A549 (cell line): ENCODE results near the gene MEST. TPM values are rescaled to one million over a fixed set of nuclear protein-coding genes. Genes with fewer than 3 reads are reported as not detected.

Experiments used
- TFCP2L1 ChIP-seq: fragments of 250-450 bp; sonication (Bioruptor Pico); IDR thresholded peaks from 2 replicates; pipeline ENCODE4 v1.5.0; 2021; ENCODE audit warnings: mild to moderate bottlenecking
- polyA plus RNA-seq, 4 experiments: library from polyadenylated mRNA; depleted of rRNA in 3 of 4; stranded (reverse); fragments of >200 nt; fragmentation: RNase III in 1 of 4; extraction: RNeasy Plus Mini Kit Qiagen cat#74134 plus additional on column Dnase treatment in 1 of 4; gene quantifications; 2 replicates in 3 of 4; 3 replicates in 1 of 4; pipeline ENCODE4 v1.2.3, GENCODE V29; 2011 to 2017
- small RNA-seq, 6 experiments: library from RNA; depleted of rRNA; stranded (forward); fragments of <200 nt; gene quantifications; one replicate each; pipeline ENCODE3, GENCODE V24; 2012
- TF ChIP-seq, protein P1 (sequence below): IDR thresholded peaks from 2 replicates; pipeline ENCODE4 v1.6.1; 2012; ENCODE audit warnings: low read depth, borderline replicate concordance

MEST gene
- polyA plus RNA-seq, 2 of the 4 experiments (the other 2 are of a cell fraction), result 31.2 to 85.1 TPM

DNA sequence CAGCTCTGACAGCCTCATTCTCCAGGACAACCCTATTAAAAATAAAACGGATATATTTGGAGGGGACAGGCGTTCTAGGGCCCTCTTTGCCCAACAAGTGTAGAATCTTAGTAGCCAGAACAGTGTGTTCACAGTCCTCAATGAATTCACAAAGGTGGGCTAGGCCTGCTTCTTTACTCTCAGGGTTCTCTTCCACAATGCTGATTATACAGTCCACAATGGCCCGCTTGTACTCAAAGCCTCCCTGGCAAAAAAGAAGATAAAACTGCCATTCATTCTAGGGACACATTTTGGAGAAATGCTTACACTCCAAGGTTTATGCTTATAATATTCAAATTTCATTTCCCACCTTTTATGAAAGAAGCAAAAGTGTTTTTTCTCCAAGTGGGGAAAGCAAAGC is 62.6 kb downstream of the MEST start (continued):
- TF ChIP-seq, protein P1, sequence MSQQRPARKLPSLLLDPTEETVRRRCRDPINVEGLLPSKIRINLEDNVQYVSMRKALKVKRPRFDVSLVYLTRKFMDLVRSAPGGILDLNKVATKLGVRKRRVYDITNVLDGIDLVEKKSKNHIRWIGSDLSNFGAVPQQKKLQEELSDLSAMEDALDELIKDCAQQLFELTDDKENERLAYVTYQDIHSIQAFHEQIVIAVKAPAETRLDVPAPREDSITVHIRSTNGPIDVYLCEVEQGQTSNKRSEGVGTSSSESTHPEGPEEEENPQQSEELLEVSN, result no peak
- TF ChIP-seq TFCP2L1 (CRISPR knock-in tag), result no peak

Small RNA genes within 50 kb of the gene (small RNA-seq; reads per million reads assigned to genes)
- 0 reads per million in 6 experiments for gene MIR335
- 0 reads per million in 6 experiments for gene RF02148
- 0 reads per million in 6 experiments for gene RF02149
- 0 reads per million in 6 experiments for gene RF02150

Other genes with a start within 250 kb of the MEST start
- gene CPA2, start 225.2 kb upstream of the MEST start, polyA plus RNA-seq (2011; rRNA removed), result not detected in 2 replicates
- not detected in 3 replicates for gene CPA2, start 225.2 kb upstream of the MEST start, polyA plus RNA-seq (2017; fragmentation: RNase III; extraction: RNeasy Plus Mini Kit Qiagen cat#74134 plus additional on column Dnase treatment)
- gene CPA4, start 198.9 kb upstream of the MEST start, polyA plus RNA-seq (2011; rRNA removed), result 0.87 and 1.0 TPM in 2 replicates
- gene CPA4, start 198.9 kb upstream of the MEST start, polyA plus RNA-seq (2017; fragmentation: RNase III; extraction: RNeasy Plus Mini Kit Qiagen cat#74134 plus additional on column Dnase treatment), result 7.5 to 15.0 TPM (median 7.7 TPM) in 3 replicates
- gene CPA5, start 147.3 kb upstream of the MEST start, polyA plus RNA-seq (2011; rRNA removed), result not detected in 2 replicates
- not detected in 3 replicates for gene CPA5, start 147.3 kb upstream of the MEST start, polyA plus RNA-seq (2017; fragmentation: RNase III; extraction: RNeasy Plus Mini Kit Qiagen cat#74134 plus additional on column Dnase treatment)
- gene CPA1, start 111.6 kb upstream of the MEST start, polyA plus RNA-seq (2011; rRNA removed), result not detected in 2 replicates
- gene CPA1, start 111.6 kb upstream of the MEST start, polyA plus RNA-seq (2017; fragmentation: RNase III; extraction: RNeasy Plus Mini Kit Qiagen cat#74134 plus additional on column Dnase treatment), result not detected in 3 replicates
- 21.4 and 23.1 TPM in 2 replicates for gene CEP41, start 51.1 kb upstream of the MEST start, polyA plus RNA-seq (2011; rRNA removed)
- 12.8 to 13.1 TPM (median 13.0 TPM) in 3 replicates for gene CEP41, start 51.1 kb upstream of the MEST start, polyA plus RNA-seq (2017; fragmentation: RNase III; extraction: RNeasy Plus Mini Kit Qiagen cat#74134 plus additional on column Dnase treatment)
- 39.5 and 42.0 TPM in 2 replicates for gene COPG2, start 176.7 kb downstream of the MEST start, polyA plus RNA-seq (2011; rRNA removed)
- gene COPG2, start 176.7 kb downstream of the MEST start, polyA plus RNA-seq (2017; fragmentation: RNase III; extraction: RNeasy Plus Mini Kit Qiagen cat#74134 plus additional on column Dnase treatment), result 16.4 to 18.6 TPM (median 17.1 TPM) in 3 replicates
- gene TSGA13, start 194.5 kb downstream of the MEST start, polyA plus RNA-seq (2011; rRNA removed), result not detected in 2 replicates
- not detected in 3 replicates for gene TSGA13, start 194.5 kb downstream of the MEST start, polyA plus RNA-seq (2017; fragmentation: RNase III; extraction: RNeasy Plus Mini Kit Qiagen cat#74134 plus additional on column Dnase treatment)
- not detected in 2 replicates for gene KLF14, start 242.1 kb downstream of the MEST start, polyA plus RNA-seq (2011; rRNA removed)
- 0.03 TPM in 2 of 3 replicates, not detected in the other for gene KLF14, start 242.1 kb downstream of the MEST start, polyA plus RNA-seq (2017; fragmentation: RNase III; extraction: RNeasy Plus Mini Kit Qiagen cat#74134 plus additional on column Dnase treatment)